NB4 (cell line): ENCODE results near the gene COL6A2.

Source experiments
- CTCF ChIP-seq: IDR thresholded peaks from one replicate; pipeline ENCODE4 v1.5.1; 2012; ENCODE audit warnings: low read depth, low read length
- MYC ChIP-seq: IDR thresholded peaks from 2 replicates; pipeline ENCODE4 v1.6.1; 2011; ENCODE audit warnings: low read depth, low read length

GRCh38 chr21:46091118-46091517, 6.8 kb upstream of the COL6A2 start:
- TF ChIP-seq CTCF (no peak), MYC (no peak)
